NCI-H187 (cell line): ENCODE data around the gene GRK3.
A peak's percentile ranks its signal among the peaks of the same experiment; 100 is the strongest.
"Not testable (repeated sequence)": the region's sequence is repeated elsewhere in the genome, so short reads cannot be mapped to it uniquely, and the experiment has no call there.

ENCODE experiments used
- DNase-seq, 2 experiments: peaks; one replicate each; lab custom pipeline; 2025; lab: John Stamatoyannopoulos, UW

GRK3 gene

GRCh38 chr22:25698978-25699377, 134.5 kb downstream of the GRK3 start:
- DNase-seq = no peak

- DNase-seq = no peak
Observed at GRCh38 chr22:25701056-25701780, 136.7 kb downstream of the GRK3 start.

- no peak for DNase-seq
Observed at GRCh38 chr22:25702040-25702439, 137.6 kb downstream of the GRK3 start.

GRCh38 chr22:25702571-25703167, 138.2 kb downstream of the GRK3 start:
- DNase-seq = no peak

- DNase-seq = no peak
Observed at GRCh38 chr22:25704701-25705100, 140.2 kb downstream of the GRK3 start.

- DNase-seq = no peak
Observed at GRCh38 chr22:25706197-25706596, 141.7 kb downstream of the GRK3 start.

GRCh38 chr22:25708430-25708829, 144.0 kb downstream of the GRK3 start:
- not testable (repeated sequence) for DNase-seq

GRCh38 chr22:25709758-25710157, 145.3 kb downstream of the GRK3 start:
- no peak for DNase-seq

GRCh38 chr22:25710501-25710900, 146.0 kb downstream of the GRK3 start:
- DNase-seq = no peak

GRCh38 chr22:25711491-25711890, 147.0 kb downstream of the GRK3 start:
- no peak for DNase-seq

GRCh38 chr22:25712661-25713400, 148.4 kb downstream of the GRK3 start:
- no peak for DNase-seq

- DNase-seq = no peak
Observed at GRCh38 chr22:25714070-25714469, 149.6 kb downstream of the GRK3 start.

- no peak for DNase-seq
Observed at GRCh38 chr22:25714739-25715138, 150.3 kb downstream of the GRK3 start.

GRCh38 chr22:25716637-25717036, 152.2 kb downstream of the GRK3 start:
- DNase-seq = no peak

- DNase-seq = no peak
Observed at GRCh38 chr22:25718135-25718840, 153.8 kb downstream of the GRK3 start.

- no peak for DNase-seq
Observed at GRCh38 chr22:25722223-25722622, 157.7 kb downstream of the GRK3 start.

GRCh38 chr22:25722626-25723025, 158.2 kb downstream of the GRK3 start:
- no peak for DNase-seq

- no peak for DNase-seq
Observed at GRCh38 chr22:25726241-25726640, 161.8 kb downstream of the GRK3 start.

GRCh38 chr22:25728071-25728470, 163.6 kb downstream of the GRK3 start:
- DNase-seq = peak in 1 of 2 experiments; percentile 29

- DNase-seq = no peak
Observed at GRCh38 chr22:25729016-25729995, 164.8 kb downstream of the GRK3 start.

- DNase-seq = no peak
Observed at GRCh38 chr22:25735650-25736049, 171.2 kb downstream of the GRK3 start.
